Activated CD8-positive, alpha-beta T cell treated with anti-CD3 and anti-CD28 coated beads for 36 hours (primary cell): Measurements from ENCODE around the gene SNX7. TPM values are rescaled to one million over a fixed set of nuclear protein-coding genes. Genes with fewer than 3 reads are reported as not detected.

Experiments
- ATAC-seq: fragments of 200-7000 bp; cut with Tn5 transposase; one replicate; pipeline ENCODE4 v1.10.0; 2021; ENCODE audit warnings: mild to moderate bottlenecking, moderate library complexity
- CTCF ChIA-PET: fragments of 350-600 bp; sonication (Branson Sonifier 250); formaldehyde crosslinking; loops from one replicate; lab custom pipeline; 2021; ENCODE audit warnings: antibody characterized with exemption; lab: Charles Lee
- POLR2A ChIA-PET: fragments of 350-600 bp; sonication (Branson Sonifier 250); formaldehyde crosslinking; loops from one replicate; lab custom pipeline; 2021; ENCODE audit warnings: antibody characterized with exemption; lab: Charles Lee
- DNase-seq: peaks from one replicate; pipeline ENCODE4 v3.0.0-alpha.2; 2020
- H3K27ac Mint-ChIP-seq: one replicate; pipeline ENCODE4 v1.8.0; 2021; ENCODE audit warnings: mild to moderate bottlenecking, mixed read lengths
- H3K27me3 Mint-ChIP-seq: one replicate; pipeline ENCODE4 v1.8.0; 2021; ENCODE audit warnings: mixed read lengths
- H3K36me3 Mint-ChIP-seq: one replicate; pipeline ENCODE4 v1.8.0; 2021; ENCODE audit warnings: low read depth, mixed read lengths
- H3K4me1 Mint-ChIP-seq: one replicate; pipeline ENCODE4 v1.8.0; 2021; ENCODE audit warnings: low read depth, mixed read lengths
- H3K4me3 Mint-ChIP-seq: one replicate; pipeline ENCODE4 v1.8.0; 2021; ENCODE audit warnings: mild to moderate bottlenecking, moderate library complexity, mixed read lengths
- H3K9me3 Mint-ChIP-seq: one replicate; pipeline ENCODE4 v1.8.0; 2021; ENCODE audit warnings: mixed read lengths
- CTCF ChIP-seq: fragments of 200-600 bp; IDR thresholded peaks from one replicate; pipeline ENCODE4 v1.8.0; 2022; ENCODE audit warnings: antibody characterized with exemption, mild to moderate bottlenecking
- intact Hi-C: fragments of 100-400 bp; cut with micrococcal nuclease; formaldehyde crosslinking; loops from one replicate; pipeline ENCODE4 v1.10.0; 2022
- total RNA-seq, 2 experiments: library from RNA; stranded (reverse); gene quantifications; one replicate each; pipeline ENCODE4 v1.2.3, GENCODE V29; 2021

SNX7 gene
- total RNA-seq, 2 experiments from 2014 or later = not detected

- DNase-seq (no peak), ATAC-seq (no peak)
- ChIA-PET CTCF (no interaction called here), POLR2A (no interaction called here)
- H3K4me1 Mint-ChIP-seq = no peaks in the 10 kb centered on the region
- no peak overlapping the region for H3K27ac Mint-ChIP-seq
- no peaks in the 10 kb centered on the region for H3K36me3 Mint-ChIP-seq
- no peak overlapping the region for H3K4me3 Mint-ChIP-seq
- no peaks in the 10 kb centered on the region for H3K27me3 Mint-ChIP-seq
- no peaks in the 10 kb centered on the region for H3K9me3 Mint-ChIP-seq
- intact Hi-C loops = no loop called here
- TF ChIP-seq CTCF = no peak
Observed at GRCh38 chr1:98707556-98707955, 46.0 kb downstream of the SNX7 start.

- no peak for TF ChIP-seq CTCF
- POLR2A ChIA-PET = no interaction called here
- Mint-ChIP-seq H3K4me3 (no peak overlapping the region), H3K36me3 (no peaks in the 10 kb centered on the region), H3K4me1 (no peaks in the 10 kb centered on the region), H3K27ac (no peak overlapping the region), H3K9me3 (no peaks in the 10 kb centered on the region), H3K27me3 (no peaks in the 10 kb centered on the region)
- ATAC-seq = no peak
- intact Hi-C loops = no loop called here
- CTCF ChIA-PET = no interaction called here
- no peak for DNase-seq
Observed at GRCh38 chr1:98709906-98710305, 48.4 kb downstream of the SNX7 start.

GRCh38 chr1:98723574-98723973 is 62.1 kb downstream of the SNX7 start:
- Mint-ChIP-seq H3K36me3 (no peaks in the 10 kb centered on the region), H3K4me3 (no peak overlapping the region), H3K9me3 (no peaks in the 10 kb centered on the region), H3K27me3 (peaks cover 4% of the 10 kb centered on the region), H3K4me1 (no peaks in the 10 kb centered on the region), H3K27ac (no peak overlapping the region)
- DNase-seq (no peak), ATAC-seq (no peak)
- POLR2A ChIA-PET = no interaction called here
- CTCF ChIA-PET = no interaction called here
- intact Hi-C loops = no loop called here
- TF ChIP-seq CTCF = no peak

- ATAC-seq = no peak
- POLR2A ChIA-PET = no interaction called here
- intact Hi-C loops = no loop called here
- H3K4me3 Mint-ChIP-seq = no peak overlapping the region
- no peak for TF ChIP-seq CTCF
- peaks cover 12% of the 10 kb centered on the region for H3K27me3 Mint-ChIP-seq
- no peaks in the 10 kb centered on the region for H3K4me1 Mint-ChIP-seq
- CTCF ChIA-PET = interaction anchor here (0.6 kb wide), 1 partner anchor 16 kb away, joined by 3 read pairs; no protein-coding TSS in a partner anchor
- no peaks in the 10 kb centered on the region for H3K9me3 Mint-ChIP-seq
- H3K36me3 Mint-ChIP-seq = no peaks in the 10 kb centered on the region
- no peak for DNase-seq
- no peak overlapping the region for H3K27ac Mint-ChIP-seq
Observed at GRCh38 chr1:98732985-98733781, 71.7 kb downstream of the SNX7 start.

DNA sequence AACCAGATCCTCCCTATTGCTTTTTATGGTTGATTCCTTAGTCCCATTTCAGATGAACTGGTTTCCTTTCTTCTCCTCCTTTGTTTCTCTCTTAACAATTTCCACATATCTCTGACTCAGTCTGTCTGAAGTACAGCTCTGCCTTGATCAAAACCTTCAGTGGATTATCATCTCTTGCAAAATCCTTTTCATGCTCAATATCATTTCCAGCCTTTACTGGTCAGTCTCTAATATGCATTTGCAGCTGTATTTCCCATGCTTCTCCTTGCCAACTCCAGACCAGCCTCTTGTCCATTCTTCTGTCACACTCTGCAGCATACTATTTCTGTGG is 72.2 kb downstream of the SNX7 start:
- CTCF ChIA-PET = no interaction called here
- no peak overlapping the region for H3K27ac Mint-ChIP-seq
- POLR2A ChIA-PET = no interaction called here
- ATAC-seq = no peak
- no peaks in the 10 kb centered on the region for H3K4me1 Mint-ChIP-seq
- H3K27me3 Mint-ChIP-seq = peaks cover 15% of the 10 kb centered on the region
- no peak overlapping the region for H3K4me3 Mint-ChIP-seq
- no peaks in the 10 kb centered on the region for H3K36me3 Mint-ChIP-seq
- intact Hi-C loops = no loop called here
- DNase-seq = no peak
- H3K9me3 Mint-ChIP-seq = no peaks in the 10 kb centered on the region
- no peak for TF ChIP-seq CTCF
